Activated CD8-positive, alpha-beta T cell treated with anti-CD3 and anti-CD28 coated beads for 36 hours (primary cell): ENCODE measurements around the gene CDH8. TPM values are rescaled to one million over a fixed set of nuclear protein-coding genes. Genes with fewer than 3 reads are reported as not detected.

Source experiments
- ATAC-seq: fragments of 200-7000 bp; cut with Tn5 transposase; one replicate; pipeline ENCODE4 v1.10.0; 2021; ENCODE audit warnings: mild to moderate bottlenecking, moderate library complexity
- CTCF ChIA-PET: fragments of 350-600 bp; sonication (Branson Sonifier 250); formaldehyde crosslinking; loops from one replicate; lab custom pipeline; 2021; ENCODE audit warnings: antibody characterized with exemption; lab: Charles Lee
- POLR2A ChIA-PET: fragments of 350-600 bp; sonication (Branson Sonifier 250); formaldehyde crosslinking; loops from one replicate; lab custom pipeline; 2021; ENCODE audit warnings: antibody characterized with exemption; lab: Charles Lee
- DNase-seq: peaks from one replicate; pipeline ENCODE4 v3.0.0-alpha.2; 2020
- H3K27ac Mint-ChIP-seq: one replicate; pipeline ENCODE4 v1.8.0; 2021; ENCODE audit warnings: mild to moderate bottlenecking, mixed read lengths
- H3K27me3 Mint-ChIP-seq: one replicate; pipeline ENCODE4 v1.8.0; 2021; ENCODE audit warnings: mixed read lengths
- H3K36me3 Mint-ChIP-seq: one replicate; pipeline ENCODE4 v1.8.0; 2021; ENCODE audit warnings: low read depth, mixed read lengths
- H3K4me1 Mint-ChIP-seq: one replicate; pipeline ENCODE4 v1.8.0; 2021; ENCODE audit warnings: low read depth, mixed read lengths
- H3K4me3 Mint-ChIP-seq: one replicate; pipeline ENCODE4 v1.8.0; 2021; ENCODE audit warnings: mild to moderate bottlenecking, moderate library complexity, mixed read lengths
- H3K9me3 Mint-ChIP-seq: one replicate; pipeline ENCODE4 v1.8.0; 2021; ENCODE audit warnings: mixed read lengths
- CTCF ChIP-seq: fragments of 200-600 bp; IDR thresholded peaks from one replicate; pipeline ENCODE4 v1.8.0; 2022; ENCODE audit warnings: antibody characterized with exemption, mild to moderate bottlenecking
- intact Hi-C: fragments of 100-400 bp; cut with micrococcal nuclease; formaldehyde crosslinking; loops from one replicate; pipeline ENCODE4 v1.10.0; 2022
- total RNA-seq, 2 experiments: library from RNA; stranded (reverse); gene quantifications; one replicate each; pipeline ENCODE4 v1.2.3, GENCODE V29; 2021

The CDH8 gene
- total RNA-seq, 2 experiments from 2014 or later, result not detected

DNA sequence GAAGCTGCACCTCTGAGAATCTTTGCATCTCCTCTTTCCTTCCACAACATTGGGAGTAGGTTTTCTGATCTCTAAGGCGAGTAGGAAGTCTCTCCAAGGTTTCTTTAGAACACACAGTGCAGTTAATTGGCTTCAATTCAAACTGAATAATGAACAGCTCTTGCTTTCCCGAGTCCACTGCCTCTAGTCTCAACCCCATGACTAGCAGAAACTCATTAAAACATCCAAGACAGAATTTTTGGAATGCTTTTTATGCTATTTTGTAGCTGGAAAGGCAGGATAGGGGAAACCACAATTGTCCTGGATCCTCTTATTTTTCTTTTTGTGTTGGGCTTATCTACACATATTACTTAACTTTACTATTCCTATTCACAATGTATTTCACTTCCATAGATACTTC lies 206.6 kb downstream of the CDH8 start:
- POLR2A ChIA-PET, result interaction anchor here (0.6 to 0.7 kb wide), 2 partner anchors 77 to 1242 kb away, joined by 3 read pairs; no protein-coding TSS in a partner anchor
- TF ChIP-seq CTCF, result no peak
- DNase-seq (no peak), ATAC-seq (no peak)
- Mint-ChIP-seq H3K4me3 (no peak overlapping the region), H3K27me3 (no peaks in the 10 kb centered on the region), H3K27ac (no peak overlapping the region), H3K9me3 (peaks cover 8% of the 10 kb centered on the region), H3K36me3 (no peaks in the 10 kb centered on the region), H3K4me1 (no peaks in the 10 kb centered on the region)
- intact Hi-C loops, result no loop called here
- CTCF ChIA-PET, result no interaction called here

DNA sequence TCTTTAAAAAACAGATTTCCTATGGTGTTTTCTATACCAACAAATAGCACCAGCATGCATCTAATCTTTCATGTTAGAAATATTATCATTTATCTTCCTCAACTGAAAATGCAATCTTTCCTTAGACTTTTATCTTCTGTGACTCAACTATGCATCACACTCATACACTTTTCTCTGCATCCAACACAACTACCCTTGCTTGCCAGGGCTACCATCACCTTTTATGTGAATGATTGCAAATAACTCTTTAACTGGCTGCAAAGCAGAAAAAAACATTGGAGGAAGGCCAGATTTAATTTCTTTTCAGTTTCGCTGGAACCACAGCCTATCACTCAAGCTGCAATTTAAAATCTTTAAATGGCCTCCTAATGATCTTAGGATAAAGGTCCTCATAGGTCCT lies 212.9 kb downstream of the CDH8 start:
- Mint-ChIP-seq H3K27me3 (no peaks in the 10 kb centered on the region), H3K27ac (no peak overlapping the region), H3K4me1 (no peaks in the 10 kb centered on the region), H3K36me3 (no peaks in the 10 kb centered on the region), H3K9me3 (peaks cover 17% of the 10 kb centered on the region), H3K4me3 (no peak overlapping the region)
- DNase-seq, result no peak
- TF ChIP-seq CTCF, result no peak
- CTCF ChIA-PET, result no interaction called here
- POLR2A ChIA-PET, result no interaction called here
- no peak for ATAC-seq
- intact Hi-C loops, result no loop called here

DNA sequence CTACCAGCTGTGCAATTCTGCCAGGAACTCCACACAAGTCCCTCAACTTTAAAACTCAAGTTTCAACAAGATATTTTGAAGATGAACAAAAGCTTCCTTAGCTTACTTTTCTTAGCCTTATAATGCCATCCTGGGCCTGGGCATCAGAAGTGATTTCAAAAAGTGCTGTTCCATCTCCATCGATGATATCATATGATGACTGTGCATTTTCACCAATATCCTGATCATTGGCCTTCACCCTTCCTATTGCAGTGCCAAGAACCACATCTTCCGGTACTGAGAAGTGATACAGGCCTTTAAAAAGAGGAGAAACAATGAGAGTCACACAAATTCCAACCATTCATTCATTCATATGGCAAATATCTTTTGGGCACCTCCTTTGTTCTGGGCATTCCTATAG lies 215.4 kb downstream of the CDH8 start:
- DNase-seq (no peak), ATAC-seq (no peak)
- H3K27me3 Mint-ChIP-seq, result no peaks in the 10 kb centered on the region
- H3K27ac Mint-ChIP-seq, result no peak overlapping the region
- H3K4me1 Mint-ChIP-seq, result no peaks in the 10 kb centered on the region
- ChIA-PET CTCF (no interaction called here), POLR2A (no interaction called here)
- no peak for TF ChIP-seq CTCF
- H3K9me3 Mint-ChIP-seq, result peaks cover 16% of the 10 kb centered on the region
- no peaks in the 10 kb centered on the region for H3K36me3 Mint-ChIP-seq
- H3K4me3 Mint-ChIP-seq, result no peak overlapping the region
- intact Hi-C loops, result no loop called here

- no peak overlapping the region for H3K4me3 Mint-ChIP-seq
- POLR2A ChIA-PET, result no interaction called here
- no peaks in the 10 kb centered on the region for H3K27me3 Mint-ChIP-seq
- H3K4me1 Mint-ChIP-seq, result no peaks in the 10 kb centered on the region
- no peaks in the 10 kb centered on the region for H3K36me3 Mint-ChIP-seq
- intact Hi-C loops, result no loop called here
- H3K27ac Mint-ChIP-seq, result no peak overlapping the region
- H3K9me3 Mint-ChIP-seq, result peaks cover 18% of the 10 kb centered on the region
- CTCF ChIA-PET, result no interaction called here
- DNase-seq (no peak), ATAC-seq (no peak)
- TF ChIP-seq CTCF, result no peak
Measured at GRCh38 chr16:61820398-61820797, 215.8 kb downstream of the CDH8 start.

DNA sequence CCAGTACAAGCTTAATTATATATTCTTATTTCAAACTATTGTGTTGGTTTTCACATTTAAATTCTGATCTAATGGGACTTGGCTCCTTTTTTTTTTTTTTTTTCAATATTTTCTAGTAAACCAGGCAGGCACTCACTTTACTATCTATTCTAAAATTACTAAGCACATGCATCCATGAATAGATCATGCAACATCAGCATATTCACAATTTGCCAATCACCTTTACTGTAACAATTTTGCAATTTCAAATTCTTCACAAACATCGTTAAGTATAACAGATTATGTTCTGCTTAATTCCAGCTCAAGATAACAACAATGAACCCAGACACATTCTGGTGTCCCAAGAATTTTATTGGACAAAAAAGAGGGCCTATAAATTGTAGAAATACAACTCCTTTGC lies 217.4 kb downstream of the CDH8 start:
- TF ChIP-seq CTCF, result no peak
- Mint-ChIP-seq H3K36me3 (no peaks in the 10 kb centered on the region), H3K27me3 (no peaks in the 10 kb centered on the region), H3K4me1 (no peaks in the 10 kb centered on the region), H3K9me3 (peaks cover 18% of the 10 kb centered on the region), H3K27ac (no peak overlapping the region), H3K4me3 (no peak overlapping the region)
- DNase-seq, result no peak
- intact Hi-C loops, result no loop called here
- CTCF ChIA-PET, result no interaction called here
- no peak for ATAC-seq
- POLR2A ChIA-PET, result no interaction called here
